Mucosa of rectum (tissue), 2 donors: ENCODE results near the gene RTP5.
"Not testable (repeated sequence)": the region's sequence is repeated elsewhere in the genome, so short reads cannot be mapped to it uniquely, and the experiment has no call there.

Source experiments
- H3K27ac ChIP-seq, 2 donors: one replicate each; pipeline ENCODE4 v1.7.0; 2013; ENCODE audit warnings: inconsistent platforms in 2 of 2, low read depth in 2 of 2, low read length in 2 of 2
- H3K27me3 ChIP-seq, 2 donors: one replicate each; pipeline ENCODE4 v1.7.0; 2013; ENCODE audit warnings: low read length in 2 of 2; ENCODE audit not compliant: control insufficient read depth in 2 of 2, insufficient read depth in 2 of 2
- H3K36me3 ChIP-seq, 2 donors: one replicate each; pipeline ENCODE4 v1.7.0; 2013; ENCODE audit warnings: low read length in 2 of 2; ENCODE audit not compliant: control insufficient read depth in 2 of 2, insufficient read depth in 2 of 2
- H3K4me1 ChIP-seq, 2 donors: one replicate each; pipeline ENCODE4 v1.7.0; 2013; ENCODE audit warnings: low read length in 2 of 2, mild to moderate bottlenecking in 1 of 2; ENCODE audit not compliant: control insufficient read depth in 2 of 2, insufficient read depth in 2 of 2
- H3K4me3 ChIP-seq, 2 donors: one replicate each; pipeline ENCODE4 v1.7.0; 2013; ENCODE audit warnings: low read length in 2 of 2
- H3K9ac ChIP-seq, 2 donors: one replicate each; pipeline ENCODE4 v1.7.0; 2013; ENCODE audit warnings: low read length in 2 of 2, low read depth in 1 of 2, mild to moderate bottlenecking in 1 of 2
- H3K9me3 ChIP-seq, 2 donors: one replicate each; pipeline ENCODE4 v1.7.0; 2013; ENCODE audit warnings: low read length in 2 of 2; ENCODE audit not compliant: control insufficient read depth in 2 of 2
- donor health status: healthy.
- donor health status: Normal muscosa, but diverticular disease.

The RTP5 gene

DNA sequence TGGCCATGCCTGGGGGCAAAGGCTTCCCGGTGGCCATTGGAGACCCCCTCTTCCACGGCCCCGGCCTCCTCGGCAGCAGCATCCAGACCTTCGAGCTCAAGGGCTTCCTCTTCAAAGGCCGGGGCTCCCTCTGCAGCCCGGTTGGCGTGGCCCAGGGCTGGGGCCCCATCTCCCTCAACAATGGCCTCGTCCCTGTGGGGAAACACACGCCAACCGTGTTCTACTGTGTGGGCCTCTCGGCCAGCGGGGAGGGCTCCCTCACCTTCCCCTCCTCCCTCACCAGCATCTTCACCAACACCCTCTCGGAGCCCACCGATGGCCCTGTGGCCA is 2.7 kb downstream of the RTP5 start:
- Histone ChIP-seq H3K27me3 (peaks cover 0 to 12% of the 10 kb centered on the region in 2 donors), H3K27ac (no peak overlapping the region), H3K4me1 (no peaks in the 10 kb centered on the region), H3K9me3 (no peaks in the 10 kb centered on the region), H3K36me3 (no peaks in the 10 kb centered on the region), H3K4me3 (no peak overlapping the region), H3K9ac (no peak overlapping the region)

DNA sequence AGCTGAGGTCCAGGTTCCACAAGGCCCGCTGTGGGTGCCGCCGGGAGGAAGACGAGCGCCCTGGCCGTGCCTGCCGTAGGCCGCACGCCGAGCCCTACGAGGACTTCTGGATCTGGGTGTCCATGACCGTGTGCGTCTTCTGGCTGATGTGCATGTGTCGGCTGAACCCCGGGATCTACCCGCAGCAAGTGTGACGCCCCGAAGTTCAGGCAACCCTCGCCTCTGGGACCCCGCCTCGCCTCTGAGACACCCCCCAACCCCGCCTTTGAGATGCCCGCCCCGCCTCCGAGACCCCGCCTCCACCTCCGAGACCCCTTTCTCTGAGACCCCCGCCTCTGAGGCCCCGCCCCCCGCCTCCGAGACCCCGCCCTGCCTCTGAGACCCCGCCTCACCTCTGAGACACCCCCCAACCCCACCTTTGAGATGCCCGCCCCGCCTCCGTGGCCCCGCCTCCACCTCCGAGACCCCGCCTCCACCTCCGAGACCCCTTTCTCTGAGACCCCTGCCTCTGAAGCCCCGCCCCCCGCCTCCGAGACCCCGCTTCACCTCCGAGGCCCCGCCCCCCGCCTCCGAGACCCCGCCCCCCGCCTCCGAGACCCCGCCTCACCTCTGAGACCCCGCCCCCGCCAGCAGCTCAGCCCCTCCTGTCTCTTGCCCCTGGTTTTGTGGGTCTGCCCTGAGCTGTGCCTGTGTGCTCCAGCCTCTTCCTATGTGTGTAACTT is 3.7 kb downstream of the RTP5 start:
- no peak overlapping the region for H3K4me3 ChIP-seq
- peaks cover 0 to 2% of the 10 kb centered on the region in 2 donors for H3K4me1 ChIP-seq
- H3K36me3 ChIP-seq: no peaks in the 10 kb centered on the region
- H3K9ac ChIP-seq: no peak overlapping the region
- no peaks in the 10 kb centered on the region for H3K9me3 ChIP-seq
- no peak overlapping the region for H3K27ac ChIP-seq
- peaks cover 0 to 4% of the 10 kb centered on the region in 2 donors for H3K27me3 ChIP-seq

DNA sequence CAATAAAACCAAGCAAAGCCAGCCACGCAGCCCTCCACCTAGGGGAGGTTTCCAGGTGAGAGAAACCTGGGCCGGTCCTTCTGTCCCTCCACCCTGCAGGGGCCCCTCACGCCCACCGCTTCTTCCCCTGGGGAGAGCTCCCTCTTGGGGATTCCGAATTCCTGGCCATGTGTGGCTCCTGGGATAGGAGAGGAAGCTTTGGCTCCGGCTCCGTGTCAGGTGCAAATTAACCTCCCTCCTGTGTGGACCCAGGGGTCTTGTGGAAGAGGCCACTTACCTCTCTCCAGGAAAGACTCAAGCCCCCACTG is 4.2 kb downstream of the RTP5 start:
- no peak overlapping the region for H3K4me3 ChIP-seq
- peaks cover 0 to 2% of the 10 kb centered on the region in 2 donors for H3K4me1 ChIP-seq
- H3K9me3 ChIP-seq: no peaks in the 10 kb centered on the region
- H3K27ac ChIP-seq: no peak overlapping the region
- no peak overlapping the region for H3K9ac ChIP-seq
- no peaks in the 10 kb centered on the region for H3K27me3 ChIP-seq
- no peaks in the 10 kb centered on the region for H3K36me3 ChIP-seq

DNA sequence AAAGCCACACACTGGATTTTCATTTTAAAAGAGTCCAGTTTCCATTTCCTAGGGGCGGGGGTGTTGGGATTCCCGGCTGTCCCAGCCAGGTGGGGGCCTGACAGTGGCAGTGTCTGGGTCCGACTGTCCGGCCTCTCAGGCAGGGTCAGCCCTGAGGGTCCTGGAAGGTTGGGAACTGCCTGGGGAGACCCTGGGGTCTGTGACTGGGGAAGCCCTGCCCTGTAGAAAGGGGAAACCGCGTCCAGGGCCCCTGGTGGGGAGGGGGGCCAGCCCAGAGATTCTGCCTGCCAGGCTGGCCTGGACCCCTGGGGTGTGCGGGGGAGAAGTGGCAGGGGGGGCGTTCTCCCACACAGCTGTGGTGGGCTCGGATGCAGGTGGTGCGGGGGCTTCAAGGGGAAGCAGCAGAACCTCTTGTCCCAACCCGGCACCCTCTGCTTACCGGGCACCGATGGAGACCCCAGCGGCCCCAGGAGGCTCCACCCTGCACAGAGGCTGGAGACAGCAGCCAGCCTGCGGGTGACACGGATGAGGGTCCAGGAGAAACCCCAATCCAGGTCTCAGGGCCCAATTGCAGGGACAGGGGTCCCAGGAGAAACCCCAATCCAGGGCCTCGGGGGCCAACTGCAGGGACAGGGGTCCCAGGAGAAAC is 4.9 kb downstream of the RTP5 start:
- H3K9ac ChIP-seq: no peak overlapping the region
- H3K4me1 ChIP-seq: peaks cover 0 to 2% of the 10 kb centered on the region in 2 donors
- H3K9me3 ChIP-seq: no peaks in the 10 kb centered on the region
- no peak overlapping the region for H3K4me3 ChIP-seq
- no peak overlapping the region for H3K27ac ChIP-seq
- H3K27me3 ChIP-seq: no peaks in the 10 kb centered on the region
- no peaks in the 10 kb centered on the region for H3K36me3 ChIP-seq

- not testable (repeated sequence) for H3K4me3 ChIP-seq, H3K9me3 ChIP-seq, H3K27ac ChIP-seq, H3K4me1 ChIP-seq, H3K27me3 ChIP-seq, H3K9ac ChIP-seq, H3K36me3 ChIP-seq
These were observed 6.4 kb downstream of the RTP5 start for GRCh38 chr2:241875754-241876527.

- H3K9me3 ChIP-seq: no peaks in the 10 kb centered on the region
- H3K9ac ChIP-seq: no peak overlapping the region
- no peak overlapping the region for H3K27ac ChIP-seq
- H3K36me3 ChIP-seq: no peaks in the 10 kb centered on the region
- no peak overlapping the region for H3K4me3 ChIP-seq
- peaks cover 7% of the 10 kb centered on the region in 2 donors for H3K4me1 ChIP-seq
- H3K27me3 ChIP-seq: no peaks in the 10 kb centered on the region
These were observed 7.1 kb downstream of the RTP5 start for GRCh38 chr2:241876528-241877196.

DNA sequence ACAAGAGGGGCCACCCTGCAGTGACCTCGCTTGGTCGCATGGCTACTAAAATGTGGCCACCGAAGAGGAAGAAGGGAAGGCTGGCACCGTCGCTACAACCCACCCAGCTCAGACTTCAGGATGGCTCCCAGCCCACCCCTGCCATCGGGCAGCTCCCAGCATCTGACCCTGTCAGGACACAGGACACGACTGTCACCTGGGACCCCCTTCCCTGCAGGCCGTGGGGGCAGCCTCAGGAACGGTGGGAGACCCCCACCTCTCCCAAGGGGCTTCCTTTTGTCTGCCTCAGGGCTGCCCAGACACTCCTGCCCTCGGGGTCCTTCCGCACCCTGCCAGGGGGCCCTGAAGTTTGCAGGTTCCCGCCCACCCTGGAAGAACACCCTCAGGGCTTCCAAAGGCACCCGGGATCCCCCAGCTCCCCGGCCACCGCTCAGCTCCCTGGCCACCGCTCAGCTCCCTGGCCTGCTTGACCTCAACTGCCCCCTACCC is 7.7 kb downstream of the RTP5 start:
- H3K9ac ChIP-seq: no peak overlapping the region
- no peak overlapping the region for H3K27ac ChIP-seq
- H3K4me1 ChIP-seq: peaks cover 12% of the 10 kb centered on the region in 2 donors
- no peaks in the 10 kb centered on the region for H3K36me3 ChIP-seq
- H3K27me3 ChIP-seq: no peaks in the 10 kb centered on the region
- H3K4me3 ChIP-seq: no peak overlapping the region
- no peaks in the 10 kb centered on the region for H3K9me3 ChIP-seq

- H3K4me3 ChIP-seq: no peak overlapping the region
- no peaks in the 10 kb centered on the region for H3K9me3 ChIP-seq
- no peaks in the 10 kb centered on the region for H3K27me3 ChIP-seq
- H3K27ac ChIP-seq: no peak overlapping the region
- H3K4me1 ChIP-seq: peaks cover 16% of the 10 kb centered on the region in 2 donors
- H3K36me3 ChIP-seq: no peaks in the 10 kb centered on the region
- no peak overlapping the region for H3K9ac ChIP-seq
These were observed 8.8 kb downstream of the RTP5 start for GRCh38 chr2:241877989-241878970.

- no peak overlapping the region for H3K4me3 ChIP-seq
- H3K27ac ChIP-seq: no peak overlapping the region
- no peaks in the 10 kb centered on the region for H3K9me3 ChIP-seq
- H3K36me3 ChIP-seq: no peaks in the 10 kb centered on the region
- H3K27me3 ChIP-seq: no peaks in the 10 kb centered on the region
- no peak overlapping the region for H3K9ac ChIP-seq
- H3K4me1 ChIP-seq: peaks cover 16% of the 10 kb centered on the region in 2 donors
These were observed 9.8 kb downstream of the RTP5 start for GRCh38 chr2:241879326-241879725.
